Dedifferentiated amniotic fluid mesenchymal stem cell (primary cell): ENCODE measurements around the gene OBP2A.
"Not testable (repeated sequence)": the region's sequence is repeated elsewhere in the genome, so short reads cannot be mapped to it uniquely, and the experiment has no call there.

Experiments
- DNase-seq: peaks from one replicate; pipeline ENCODE4 v3.0.0-alpha.2; 2016; ENCODE audit errors: extremely low spot score

The OBP2A gene

GRCh38 chr9:135512241-135512603, 33.7 kb upstream of the OBP2A start:
- no peak for DNase-seq

- DNase-seq = no peak
Measured at GRCh38 chr9:135512904-135513303, 33.0 kb upstream of the OBP2A start.

GRCh38 chr9:135513351-135513846, 32.5 kb upstream of the OBP2A start:
- no peak for DNase-seq

GRCh38 chr9:135513906-135514305, 32.0 kb upstream of the OBP2A start:
- DNase-seq = not testable (repeated sequence)

GRCh38 chr9:135514342-135515082, 31.4 kb upstream of the OBP2A start:
- no peak for DNase-seq

GRCh38 chr9:135515083-135515951, 30.6 kb upstream of the OBP2A start:
- no peak for DNase-seq

GRCh38 chr9:135516132-135516860, 29.6 kb upstream of the OBP2A start:
- DNase-seq = no peak

GRCh38 chr9:135517407-135517822, 28.5 kb upstream of the OBP2A start:
- DNase-seq = no peak

GRCh38 chr9:135519179-135519971, 26.6 kb upstream of the OBP2A start:
- DNase-seq = no peak

GRCh38 chr9:135520916-135521607, 24.9 kb upstream of the OBP2A start, which contains the start of gene LCN1:
LCN1 (plus strand) TSS chr9:135521440; CDS start chr9:135521498, 58 bp downstream.
- no peak for DNase-seq

- DNase-seq = no peak
Measured at GRCh38 chr9:135521608-135522095, 24.3 kb upstream of the OBP2A start.

GRCh38 chr9:135522137-135522877, 23.6 kb upstream of the OBP2A start:
- DNase-seq = no peak

- DNase-seq = no peak
Measured at GRCh38 chr9:135522931-135523330, 23.0 kb upstream of the OBP2A start.

- no peak for DNase-seq
Measured at GRCh38 chr9:135523521-135524129, 22.3 kb upstream of the OBP2A start.

- DNase-seq = no peak
Measured at GRCh38 chr9:135524130-135524861, 21.6 kb upstream of the OBP2A start.

- no peak for DNase-seq
Measured at GRCh38 chr9:135525241-135526088, 20.5 kb upstream of the OBP2A start.

GRCh38 chr9:135526089-135526729, 19.7 kb upstream of the OBP2A start:
- DNase-seq = no peak
